Subcutaneous abdominal adipose tissue (tissue), 5 donors: ENCODE data around the gene SLC25A23.

ENCODE experiments used
- H3K27ac ChIP-seq: one replicate; pipeline ENCODE4 v1.7.0; 2013; ENCODE audit warnings: low read depth, mild to moderate bottlenecking, inconsistent platforms, low read length, moderate library complexity
- H3K27me3 ChIP-seq, 5 donors: one replicate each; pipeline ENCODE4 v1.7.0; 2013; ENCODE audit warnings: low read length in 5 of 5, inconsistent platforms in 1 of 5; ENCODE audit not compliant: control insufficient read depth in 5 of 5, insufficient read depth in 4 of 5
- H3K36me3 ChIP-seq, 5 donors: one replicate each; pipeline ENCODE4 v1.7.0; 2013; ENCODE audit warnings: low read length in 5 of 5; ENCODE audit not compliant: control insufficient read depth in 5 of 5, insufficient read depth in 5 of 5
- H3K4me1 ChIP-seq, 5 donors: one replicate each; pipeline ENCODE4 v1.7.0; 2013; ENCODE audit warnings: low read length in 5 of 5, mild to moderate bottlenecking in 3 of 5, moderate library complexity in 1 of 5; ENCODE audit not compliant: control insufficient read depth in 5 of 5, insufficient read depth in 5 of 5
- H3K4me3 ChIP-seq, 5 donors: one replicate each; pipeline ENCODE4 v1.7.0; 2013; ENCODE audit warnings: low read length in 5 of 5, low read depth in 1 of 5
- H3K9ac ChIP-seq, 5 donors: one replicate each; pipeline ENCODE4 v1.7.0; 2013; ENCODE audit warnings: low read length in 5 of 5, mild to moderate bottlenecking in 4 of 5, moderate library complexity in 3 of 5
- H3K9me3 ChIP-seq, 5 donors: one replicate each; pipeline ENCODE4 v1.7.0; 2013; ENCODE audit warnings: low read length in 5 of 5; ENCODE audit not compliant: control insufficient read depth in 5 of 5
- donor health status: healthy.
- donor health status: healthy.
- donor health status: healthy.
- donor health status: healthy.
- donor health status: healthy.

The SLC25A23 gene

GRCh38 chr19:6471076-6471475, 11.5 kb upstream of the SLC25A23 start:
- peaks cover 0 to 4% (median 0%) of the 10 kb centered on the region in 5 donors for H3K36me3 ChIP-seq
- peaks cover 10 to 17% (median 12%) of the 10 kb centered on the region in 5 donors for H3K27me3 ChIP-seq
- no peaks in the 10 kb centered on the region for H3K9me3 ChIP-seq
- H3K4me3 ChIP-seq = no peak overlapping the region
- peaks cover 0 to 8% (median 6%) of the 10 kb centered on the region in 5 donors for H3K4me1 ChIP-seq
- no peak overlapping the region for H3K9ac ChIP-seq
- H3K27ac ChIP-seq = no peak overlapping the region

- peaks cover under 1 to 15% (median 8%) of the 10 kb centered on the region in 5 donors for H3K27me3 ChIP-seq
- no peak overlapping the region for H3K9ac ChIP-seq
- no peaks in the 10 kb centered on the region for H3K4me1 ChIP-seq
- H3K36me3 ChIP-seq = peaks cover 0 to 4% (median 0%) of the 10 kb centered on the region in 5 donors
- H3K9me3 ChIP-seq = no peaks in the 10 kb centered on the region
- no peak overlapping the region for H3K27ac ChIP-seq
- no peak overlapping the region for H3K4me3 ChIP-seq
These were observed 10.6 kb upstream of the SLC25A23 start for GRCh38 chr19:6470173-6470572.

DNA sequence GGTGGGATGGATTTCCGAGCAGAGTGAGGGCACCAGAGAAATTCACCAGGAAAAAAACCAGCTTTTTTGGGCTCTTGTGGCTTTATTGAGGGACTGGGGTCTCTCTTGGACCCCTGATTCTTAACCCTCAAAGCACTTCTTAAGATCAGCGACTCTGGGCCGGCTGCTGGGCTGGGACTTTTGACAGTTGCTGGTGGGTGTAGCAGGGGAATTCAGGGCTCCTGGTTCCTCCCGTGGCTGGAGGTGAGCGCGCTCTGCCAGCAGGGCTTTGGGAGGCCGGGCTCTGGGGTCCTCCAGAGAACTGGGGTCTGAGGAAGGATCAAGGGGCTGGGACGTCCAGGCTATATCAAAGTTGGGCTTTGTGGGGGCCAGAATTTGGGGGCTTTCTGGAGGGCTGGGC, 7.8 kb upstream of the SLC25A23 start:
- Histone ChIP-seq H3K4me1 (peaks cover 0 to 4% (median 0%) of the 10 kb centered on the region in 5 donors), H3K9ac (no peak overlapping the region), H3K27ac (no peak overlapping the region), H3K36me3 (peaks cover 0 to 4% (median 0%) of the 10 kb centered on the region in 5 donors), H3K4me3 (no peak overlapping the region), H3K27me3 (peaks cover 13 to 25% (median 16%) of the 10 kb centered on the region in 5 donors), H3K9me3 (no peaks in the 10 kb centered on the region)

GRCh38 chr19:6466526-6467248, 7.1 kb upstream of the SLC25A23 start:
- H3K9ac ChIP-seq = no peak overlapping the region
- no peak overlapping the region for H3K4me3 ChIP-seq
- peaks cover 0 to 4% (median 0%) of the 10 kb centered on the region in 5 donors for H3K36me3 ChIP-seq
- H3K27me3 ChIP-seq = peaks cover 13 to 25% (median 16%) of the 10 kb centered on the region in 5 donors
- peaks cover 0 to 4% (median 0%) of the 10 kb centered on the region in 5 donors for H3K4me1 ChIP-seq
- no peaks in the 10 kb centered on the region for H3K9me3 ChIP-seq
- H3K27ac ChIP-seq = no peak overlapping the region

GRCh38 chr19:6465663-6466062, 6.1 kb upstream of the SLC25A23 start:
- no peak overlapping the region for H3K27ac ChIP-seq
- no peak overlapping the region for H3K4me3 ChIP-seq
- peaks cover 13 to 25% (median 16%) of the 10 kb centered on the region in 5 donors for H3K27me3 ChIP-seq
- peaks cover 0 to 5% (median 3%) of the 10 kb centered on the region in 5 donors for H3K4me1 ChIP-seq
- no peak overlapping the region for H3K9ac ChIP-seq
- H3K9me3 ChIP-seq = no peaks in the 10 kb centered on the region
- H3K36me3 ChIP-seq = no peaks in the 10 kb centered on the region

- Histone ChIP-seq H3K27ac (no peak overlapping the region), H3K4me3 (no peak overlapping the region), H3K9ac (no peak overlapping the region)
These were observed 5.4 kb upstream of the SLC25A23 start for GRCh38 chr19:6465006-6465405.

GRCh38 chr19:6464070-6464873, 4.7 kb upstream of the SLC25A23 start, which contains the start of gene CRB3:
CRB3 (plus strand) TSS chr19:6464271; CDS start chr19:6464702, 431 bp downstream.
- no peaks in the 10 kb centered on the region for H3K9me3 ChIP-seq
- H3K4me1 ChIP-seq = peaks cover 0 to 16% (median 12%) of the 10 kb centered on the region in 5 donors
- H3K27me3 ChIP-seq = peaks cover 13 to 25% (median 16%) of the 10 kb centered on the region in 5 donors
- no peak within 1 kb of the TSS for H3K4me3 ChIP-seq
- H3K9ac ChIP-seq = no peak within 1 kb of the TSS
- H3K36me3 ChIP-seq = no peaks in the 10 kb centered on the region
- H3K27ac ChIP-seq = no peak within 1 kb of the TSS

More at GRCh38 chr19:6465006-6465405, 5.4 kb upstream of the SLC25A23 start:
- Histone ChIP-seq H3K4me1 (peaks cover 0 to 10% (median 7%) of the 10 kb centered on the region in 5 donors), H3K9me3 (no peaks in the 10 kb centered on the region), H3K36me3 (no peaks in the 10 kb centered on the region), H3K27me3 (peaks cover 13 to 25% (median 16%) of the 10 kb centered on the region in 5 donors)

DNA sequence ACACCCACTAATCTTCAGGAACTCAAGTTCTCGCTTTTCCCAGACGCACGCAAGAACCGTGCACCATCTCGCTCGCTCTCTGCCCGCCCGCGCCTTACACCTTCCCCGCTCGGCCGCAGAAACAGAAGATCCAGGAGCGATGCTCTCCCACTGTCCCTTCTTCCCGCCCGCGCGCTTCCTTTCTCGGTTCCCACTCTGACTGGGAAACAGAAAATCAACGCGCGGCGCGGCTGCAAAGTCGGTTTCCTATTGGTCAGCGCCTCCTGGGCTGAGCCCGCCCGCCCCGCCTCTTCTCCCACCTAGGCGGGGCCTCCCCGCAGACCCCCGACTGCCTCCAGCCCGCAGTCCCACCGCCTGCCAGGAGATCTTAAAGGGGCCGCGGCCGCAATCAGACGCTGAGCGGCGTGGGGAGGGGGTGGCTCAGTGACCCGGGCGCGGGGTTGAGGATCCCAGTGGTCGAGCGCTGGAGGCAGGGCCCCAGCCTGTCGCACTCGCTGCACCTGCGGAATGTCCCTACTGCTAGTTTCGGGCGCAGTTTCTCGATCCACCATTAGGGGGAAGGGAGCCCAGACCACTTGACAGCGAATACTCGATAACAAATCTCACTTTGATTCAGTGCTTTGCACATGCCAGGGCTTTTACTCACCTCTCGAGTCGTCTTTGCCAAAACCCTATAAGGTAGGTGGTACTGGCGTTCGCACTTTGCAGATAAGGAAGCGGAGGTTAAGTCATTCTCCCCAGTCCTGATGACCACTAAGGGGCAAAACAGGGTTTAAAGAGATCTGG, 700 bp upstream of the SLC25A23 start:
- no peak overlapping the region for H3K27ac ChIP-seq
- H3K9me3 ChIP-seq = no peaks in the 10 kb centered on the region
- H3K36me3 ChIP-seq = peaks cover 0 to 7% (median 5%) of the 10 kb centered on the region in 5 donors
- H3K9ac ChIP-seq = peak overlapping the region in 4 of 5 donors; percentile 55 to 79 (median 71)
- peaks cover 0 to 28% (median 22%) of the 10 kb centered on the region in 5 donors for H3K4me1 ChIP-seq
- H3K27me3 ChIP-seq = peaks cover 11 to 16% (median 14%) of the 10 kb centered on the region in 5 donors
- H3K4me3 ChIP-seq = peak overlapping the region; percentile 68 to 91 (median 82)

DNA sequence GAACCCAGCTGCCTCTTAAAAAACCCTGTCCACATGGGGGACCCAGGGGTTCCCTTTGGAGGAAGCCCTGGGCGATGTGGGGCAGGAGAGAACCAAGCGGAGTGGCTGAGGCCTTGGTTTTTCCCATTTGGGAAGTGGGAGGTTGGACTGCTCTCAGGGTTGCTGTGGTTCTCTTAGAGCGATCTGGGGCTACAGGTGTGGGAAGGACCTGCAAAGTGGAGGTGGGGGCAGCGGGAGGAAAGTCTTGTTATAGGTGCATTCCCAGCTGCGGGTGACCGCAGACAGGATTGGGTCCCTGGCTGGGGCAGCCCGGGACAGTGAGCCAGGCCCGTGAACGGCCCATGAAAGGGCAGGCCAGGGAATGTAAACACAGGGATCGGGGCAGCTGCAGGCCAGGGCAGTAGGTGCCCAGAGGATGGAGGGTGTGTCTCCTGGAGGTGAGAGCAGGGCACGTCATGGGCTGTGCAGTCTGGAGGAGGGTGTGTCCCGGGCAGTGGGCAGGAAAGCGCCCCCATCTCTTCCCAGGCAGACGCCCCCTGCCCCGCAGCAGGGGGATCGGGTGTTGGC, 814 bp downstream of the SLC25A23 start:
- H3K36me3 ChIP-seq = peaks cover 0 to 21% (median 15%) of the 10 kb centered on the region in 5 donors
- peaks cover 0 to 12% (median 8%) of the 10 kb centered on the region in 5 donors for H3K9me3 ChIP-seq
- H3K4me1 ChIP-seq = peaks cover 0 to 28% (median 19%) of the 10 kb centered on the region in 5 donors
- peaks cover under 1 to 2% (median under 1%) of the 10 kb centered on the region in 5 donors for H3K27me3 ChIP-seq
- peak overlapping the region in 4 of 5 donors; percentile 68 to 87 (median 80) for H3K4me3 ChIP-seq
- H3K27ac ChIP-seq = no peak overlapping the region
- H3K9ac ChIP-seq = peak overlapping the region in 3 of 5 donors; percentile 54 to 74 (median 55)
